Measurements from ENCODE around the gene RBKS.
"Not testable (repeated sequence)": the region's sequence is repeated elsewhere in the genome, so short reads cannot be mapped to it uniquely, and the experiment has no call there.

Gene RBKS

DNA sequence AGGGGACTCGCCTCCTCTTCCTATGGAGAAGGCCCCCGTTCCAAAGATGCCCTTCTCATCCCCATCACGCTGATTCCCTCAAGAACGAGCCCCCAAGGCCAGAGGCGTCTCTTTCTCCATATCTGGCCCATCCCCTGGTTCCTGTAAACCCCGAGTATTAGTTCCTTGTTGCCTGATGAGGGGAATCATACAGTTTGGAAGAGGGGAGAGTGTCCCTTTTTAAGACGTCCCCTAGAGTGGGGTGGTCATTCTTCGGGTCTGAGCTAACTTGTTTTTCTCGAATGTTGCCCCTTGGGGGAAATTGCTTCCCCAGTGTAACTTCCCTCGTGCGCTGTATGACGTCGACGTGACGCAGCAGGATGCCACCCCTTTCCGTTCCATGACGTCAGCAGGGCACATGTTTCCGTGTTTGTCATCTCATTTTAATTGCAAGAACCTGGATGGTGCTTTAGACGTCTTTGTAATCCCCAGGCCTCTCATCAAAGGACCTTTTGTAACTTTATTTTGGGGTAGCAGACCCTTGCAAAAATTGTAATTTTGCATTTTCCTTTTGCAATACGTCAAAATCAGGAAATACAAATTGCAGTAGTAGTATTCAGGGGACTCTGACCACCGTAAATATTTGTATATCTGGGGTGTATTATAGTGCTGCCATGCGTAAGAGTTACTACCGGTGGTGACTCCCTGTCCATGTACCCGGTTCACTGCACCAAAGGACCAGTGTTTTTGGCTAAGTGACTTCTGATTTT lies 911 bp upstream of the RBKS start:
- CTCF ChIA-PET: no interaction called here
- Mint-ChIP-seq H3K27ac (peak overlapping the region; percentile 99), H3K4me1 (peaks cover 58% of the 10 kb centered on the region), H3K36me3 (peaks cover 30% of the 10 kb centered on the region), H3K4me3 (peak overlapping the region; percentile 91), H3K27me3 (peaks cover 12% of the 10 kb centered on the region), H3K9me3 (no peaks in the 10 kb centered on the region)
- peak; percentile 92 for DNase-seq

DNA sequence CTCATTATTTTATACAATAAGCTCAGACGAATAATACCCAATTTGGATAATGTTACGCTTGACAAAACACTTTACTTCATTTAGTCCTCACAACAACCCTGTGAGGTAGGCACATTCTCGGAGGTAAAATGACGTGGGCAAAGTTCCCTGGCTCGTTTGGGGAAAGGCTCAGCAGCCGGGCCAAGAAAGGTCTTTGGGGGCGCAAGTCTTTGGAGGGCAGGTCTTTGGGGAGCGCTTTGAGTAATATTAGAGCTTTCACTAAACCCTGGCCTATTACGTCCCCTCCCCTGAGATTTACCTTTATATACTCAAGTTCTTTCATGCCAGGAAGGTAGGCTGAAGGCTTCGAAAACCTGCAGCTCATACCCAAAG lies 427 bp downstream of the RBKS start:
- H3K9me3 Mint-ChIP-seq: no peaks in the 10 kb centered on the region
- CTCF ChIA-PET: interaction anchor here (1.2 kb wide), 1 partner anchor 186 kb away, joined by 3 read pairs; no protein-coding TSS in a partner anchor
- H3K27me3 Mint-ChIP-seq: peaks cover 12% of the 10 kb centered on the region
- peak overlapping the region; percentile 99 for H3K27ac Mint-ChIP-seq
- peaks cover 19% of the 10 kb centered on the region for H3K36me3 Mint-ChIP-seq
- H3K4me1 Mint-ChIP-seq: peaks cover 56% of the 10 kb centered on the region
- H3K4me3 Mint-ChIP-seq: peak overlapping the region; percentile 91
- no peak for DNase-seq

DNA sequence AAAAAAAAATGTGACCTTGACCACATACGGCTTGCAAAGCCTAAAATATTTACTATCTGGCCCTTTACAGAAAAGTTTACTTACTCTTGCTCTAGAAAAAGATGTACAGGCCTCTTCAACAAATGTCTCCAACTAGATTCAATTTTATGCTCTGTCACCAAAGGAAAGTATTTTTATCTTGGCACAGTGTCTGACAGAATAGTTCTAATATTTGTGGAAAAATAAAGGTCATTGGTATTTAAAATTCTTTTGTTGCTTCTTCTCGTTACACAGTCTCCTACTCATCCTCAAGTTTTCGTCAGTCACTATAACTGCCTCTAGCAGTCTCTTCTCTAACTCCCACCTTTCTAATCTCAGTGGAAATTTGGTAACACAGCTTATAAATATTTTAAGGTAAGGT lies 1.4 kb downstream of the RBKS start:
- Mint-ChIP-seq H3K4me1 (peaks cover 48% of the 10 kb centered on the region), H3K4me3 (no peak overlapping the region), H3K27me3 (peaks cover 12% of the 10 kb centered on the region), H3K36me3 (peaks cover 10% of the 10 kb centered on the region), H3K27ac (no peak overlapping the region), H3K9me3 (no peaks in the 10 kb centered on the region)
- no peak for DNase-seq
- CTCF ChIA-PET: no interaction called here

DNA sequence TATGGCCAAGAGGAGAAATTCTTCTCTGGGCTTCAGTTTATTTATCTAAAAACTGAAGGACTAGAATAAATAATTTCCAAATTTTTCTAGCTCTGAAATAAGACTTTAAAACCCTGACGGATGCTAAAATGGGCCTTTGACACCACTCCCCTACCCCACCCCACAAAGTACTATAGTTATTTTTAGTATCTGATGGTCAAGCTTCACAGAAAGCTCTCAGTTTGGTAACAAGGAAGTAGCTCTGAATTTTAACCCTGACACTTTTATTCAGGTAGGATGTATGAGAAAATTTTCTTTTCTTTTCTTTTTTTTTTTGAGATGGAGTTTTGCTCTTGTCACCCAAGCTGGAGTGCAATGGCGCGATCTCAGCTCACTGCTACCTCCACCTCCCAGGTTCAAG lies 2.4 kb downstream of the RBKS start:
- Mint-ChIP-seq H3K9me3 (no peaks in the 10 kb centered on the region), H3K27me3 (peaks cover 12% of the 10 kb centered on the region), H3K4me1 (peaks cover 41% of the 10 kb centered on the region), H3K4me3 (no peak overlapping the region), H3K36me3 (peaks cover 10% of the 10 kb centered on the region), H3K27ac (no peak overlapping the region)
- no peak for DNase-seq
- CTCF ChIA-PET: no interaction called here

DNA sequence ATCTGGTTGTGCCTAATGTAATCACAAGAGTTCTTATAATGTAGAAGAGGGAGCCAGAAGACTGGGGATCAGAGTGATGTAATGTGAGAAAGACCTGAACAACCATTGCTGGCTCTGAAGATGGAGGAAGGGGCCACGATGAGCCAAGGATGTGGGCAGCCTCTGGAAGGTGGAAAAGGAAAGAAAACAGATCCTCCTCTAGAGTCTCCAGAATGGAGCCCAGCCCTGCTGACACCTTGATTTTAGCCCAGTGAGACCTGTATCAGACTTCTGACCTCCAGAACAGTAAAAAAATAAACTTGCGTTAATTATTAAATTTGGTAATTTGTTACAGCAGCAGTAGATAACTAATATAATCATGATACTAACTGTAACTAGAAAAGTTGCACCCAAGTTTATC lies 3.1 kb downstream of the RBKS start:
- no peak for DNase-seq
- H3K9me3 Mint-ChIP-seq: no peaks in the 10 kb centered on the region
- peaks cover 12% of the 10 kb centered on the region for H3K27me3 Mint-ChIP-seq
- H3K4me3 Mint-ChIP-seq: no peak overlapping the region
- CTCF ChIA-PET: interaction anchor here (0.9 kb wide), 1 partner anchor 94 kb away, joined by 4 read pairs; no protein-coding TSS in a partner anchor
- H3K27ac Mint-ChIP-seq: no peak overlapping the region
- peaks cover 33% of the 10 kb centered on the region for H3K4me1 Mint-ChIP-seq
- peaks cover 10% of the 10 kb centered on the region for H3K36me3 Mint-ChIP-seq

DNA sequence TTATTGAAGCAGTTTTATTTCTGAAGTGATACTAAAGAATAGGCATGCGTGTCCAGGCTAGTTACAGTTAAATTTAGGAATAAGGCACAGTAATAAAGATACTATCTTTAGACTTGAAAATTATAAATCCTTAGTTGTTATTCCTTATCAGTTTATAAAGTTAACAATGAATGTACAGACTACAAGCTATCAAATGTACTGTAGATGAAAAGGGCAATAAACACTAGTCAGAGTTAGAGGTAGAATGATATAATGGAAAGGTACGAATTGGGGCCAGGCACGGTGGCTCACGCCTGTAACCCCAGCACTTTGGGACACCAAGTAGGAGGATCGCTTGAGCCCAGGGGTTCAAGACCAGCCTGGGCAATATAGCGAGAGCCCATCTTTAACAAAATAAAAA lies 3.9 kb downstream of the RBKS start:
- DNase-seq: no peak
- Mint-ChIP-seq H3K4me1 (peaks cover 26% of the 10 kb centered on the region), H3K4me3 (no peak overlapping the region), H3K27me3 (peaks cover 12% of the 10 kb centered on the region), H3K9me3 (no peaks in the 10 kb centered on the region), H3K27ac (no peak overlapping the region), H3K36me3 (peaks cover 6% of the 10 kb centered on the region)
- CTCF ChIA-PET: interaction anchor here (0.9 kb wide), 1 partner anchor 93 kb away, joined by 4 read pairs; no protein-coding TSS in a partner anchor

DNA sequence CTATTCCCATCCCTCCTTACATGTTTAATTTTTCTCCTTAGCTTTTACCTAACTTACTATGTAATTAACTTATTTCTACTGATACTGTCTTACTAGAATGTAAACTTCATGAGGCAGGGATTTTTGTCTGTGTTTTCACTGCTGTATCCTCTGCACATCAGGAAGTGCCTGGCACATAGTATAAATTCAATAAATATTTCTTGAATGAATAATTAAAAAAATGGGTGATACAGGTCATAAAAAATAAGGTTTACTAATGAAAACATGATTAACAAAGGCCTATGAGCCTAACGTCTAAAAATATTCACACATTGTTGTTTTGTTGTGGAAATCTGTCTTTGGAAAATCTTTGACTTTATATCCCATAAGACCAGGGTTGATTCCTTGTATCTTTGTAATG lies 4.5 kb downstream of the RBKS start:
- DNase-seq: no peak
- Mint-ChIP-seq H3K4me1 (peaks cover 20% of the 10 kb centered on the region), H3K4me3 (no peak overlapping the region), H3K36me3 (no peaks in the 10 kb centered on the region), H3K9me3 (no peaks in the 10 kb centered on the region), H3K27me3 (peaks cover 6% of the 10 kb centered on the region), H3K27ac (no peak overlapping the region)
- CTCF ChIA-PET: no interaction called here

DNA sequence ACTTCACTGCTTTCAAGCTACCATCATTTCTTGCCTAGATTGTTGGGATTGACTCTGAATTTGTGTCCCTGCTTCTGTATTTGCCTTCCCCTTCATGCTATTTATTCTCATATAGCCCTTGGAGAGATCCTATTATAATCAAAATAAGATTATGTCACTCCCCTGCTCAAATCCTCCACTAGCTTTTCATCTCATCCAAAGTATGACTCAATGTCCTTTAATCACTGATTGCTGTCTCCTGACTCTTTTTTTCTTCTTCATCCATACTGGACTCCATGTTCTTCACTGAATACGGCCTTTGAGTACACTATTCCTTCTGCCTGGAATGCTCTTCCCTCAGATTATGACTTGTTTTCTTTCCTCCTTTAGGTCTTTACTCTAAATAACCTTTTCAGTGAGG lies 5.0 kb downstream of the RBKS start:
- no peak overlapping the region for H3K27ac Mint-ChIP-seq
- CTCF ChIA-PET: no interaction called here
- H3K4me1 Mint-ChIP-seq: peaks cover 18% of the 10 kb centered on the region
- H3K9me3 Mint-ChIP-seq: peaks cover 3% of the 10 kb centered on the region
- no peak for DNase-seq
- no peaks in the 10 kb centered on the region for H3K36me3 Mint-ChIP-seq
- peaks cover 2% of the 10 kb centered on the region for H3K27me3 Mint-ChIP-seq
- no peak overlapping the region for H3K4me3 Mint-ChIP-seq

DNA sequence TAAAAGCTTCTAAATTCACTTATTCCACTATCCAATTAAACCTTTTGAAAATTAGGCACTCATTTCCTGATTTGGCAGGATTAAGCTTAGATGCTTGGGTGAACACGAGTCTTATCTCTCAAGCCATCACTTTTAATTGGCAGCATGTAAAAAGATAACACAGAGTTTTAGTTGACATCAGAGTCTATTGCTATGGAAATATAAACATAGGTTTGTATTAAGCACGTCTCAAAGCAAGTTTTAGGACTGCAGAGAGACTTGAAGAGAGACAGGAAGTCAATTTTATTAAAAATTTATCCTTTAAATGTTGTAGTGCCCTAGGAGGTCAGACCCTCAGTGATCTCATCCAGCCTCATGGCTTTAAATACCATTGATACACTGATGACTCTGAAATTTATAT lies 5.6 kb downstream of the RBKS start:
- Mint-ChIP-seq H3K27me3 (no peaks in the 10 kb centered on the region), H3K4me1 (peaks cover 12% of the 10 kb centered on the region), H3K36me3 (no peaks in the 10 kb centered on the region), H3K27ac (no peak overlapping the region), H3K9me3 (peaks cover 3% of the 10 kb centered on the region), H3K4me3 (no peak overlapping the region)
- DNase-seq: no peak
- CTCF ChIA-PET: no interaction called here

DNA sequence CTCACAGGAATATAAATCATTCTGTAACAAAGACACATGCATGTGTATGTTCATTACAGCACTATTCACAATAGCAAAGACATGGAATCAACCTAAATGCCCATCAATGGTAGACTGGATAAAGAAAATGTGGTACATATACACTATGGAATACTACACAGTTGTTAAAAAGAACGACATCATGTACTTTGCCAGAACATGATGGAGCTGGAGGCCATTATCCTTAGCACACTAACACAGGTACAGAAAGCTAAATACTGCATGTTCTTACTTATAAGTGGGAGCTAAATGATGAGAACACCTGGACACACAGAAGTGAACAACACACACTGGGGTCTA lies 7.6 kb downstream of the RBKS start:
- CTCF ChIA-PET, H3K9me3 Mint-ChIP-seq, H3K27ac Mint-ChIP-seq, H3K36me3 Mint-ChIP-seq, H3K4me1 Mint-ChIP-seq, DNase-seq, H3K4me3 Mint-ChIP-seq, H3K27me3 Mint-ChIP-seq: not testable (repeated sequence)

DNA sequence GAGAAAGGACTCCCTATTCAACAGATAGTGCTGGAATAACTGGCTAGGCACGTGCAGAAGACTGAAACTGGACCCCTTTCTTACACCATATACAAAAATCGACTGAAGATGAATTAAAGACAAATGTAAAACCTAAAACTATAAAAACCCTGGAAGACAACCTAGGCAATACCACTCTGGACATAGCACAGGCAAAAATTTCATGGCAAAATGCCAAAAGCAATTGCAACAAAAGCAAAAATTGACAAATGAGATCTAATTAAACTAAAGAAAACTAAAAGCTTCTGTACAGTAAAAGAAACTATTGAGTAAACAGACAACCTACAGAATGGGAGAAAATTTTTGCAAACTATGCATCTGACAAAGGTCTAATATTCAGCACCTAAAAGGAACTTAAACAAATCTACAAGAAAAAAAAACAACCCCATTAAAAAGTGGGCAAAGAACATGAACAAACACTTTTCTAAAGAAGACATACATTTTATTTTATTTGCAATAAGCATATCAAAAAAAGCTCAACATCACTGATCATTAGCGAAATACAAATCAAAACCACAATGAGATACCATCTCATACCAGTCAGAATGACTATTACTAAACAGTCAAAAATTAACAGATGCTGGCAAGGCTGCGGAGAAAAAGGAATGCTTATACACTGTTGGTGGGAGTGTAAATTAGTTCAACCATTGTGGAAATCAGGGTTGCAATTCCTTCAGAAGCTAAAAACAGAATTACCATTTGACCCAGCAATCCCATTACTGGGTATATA lies 8.2 kb downstream of the RBKS start:
- H3K4me3 Mint-ChIP-seq, H3K36me3 Mint-ChIP-seq, H3K27ac Mint-ChIP-seq, H3K4me1 Mint-ChIP-seq, H3K27me3 Mint-ChIP-seq, H3K9me3 Mint-ChIP-seq, DNase-seq, CTCF ChIA-PET: not testable (repeated sequence)

DNA sequence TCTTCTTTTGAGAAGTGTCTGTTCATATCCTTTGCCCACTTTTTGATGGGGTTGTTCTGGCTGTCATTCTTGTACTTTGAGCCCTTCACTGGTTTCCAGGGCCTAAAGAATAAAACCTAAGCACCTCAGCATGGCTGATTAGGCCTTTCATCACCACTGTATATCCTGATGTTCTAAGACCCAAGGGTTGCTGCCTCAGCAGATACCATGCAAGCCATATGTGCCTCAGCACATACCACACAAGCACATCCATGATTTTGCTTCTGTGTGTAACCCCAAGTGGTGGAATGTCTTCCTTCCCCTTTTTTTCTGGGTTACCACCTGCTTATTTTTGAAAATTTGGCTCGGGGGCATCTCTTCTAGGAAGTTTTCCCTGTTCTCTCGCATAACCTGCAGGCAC lies 11.4 kb downstream of the RBKS start:
- no peak overlapping the region for H3K27ac Mint-ChIP-seq
- H3K4me1 Mint-ChIP-seq: no peaks in the 10 kb centered on the region
- no peak for DNase-seq
- H3K4me3 Mint-ChIP-seq: no peak overlapping the region
- H3K9me3 Mint-ChIP-seq: peaks cover 6% of the 10 kb centered on the region
- CTCF ChIA-PET: no interaction called here
- no peaks in the 10 kb centered on the region for H3K27me3 Mint-ChIP-seq
- peaks cover 3% of the 10 kb centered on the region for H3K36me3 Mint-ChIP-seq

DNA sequence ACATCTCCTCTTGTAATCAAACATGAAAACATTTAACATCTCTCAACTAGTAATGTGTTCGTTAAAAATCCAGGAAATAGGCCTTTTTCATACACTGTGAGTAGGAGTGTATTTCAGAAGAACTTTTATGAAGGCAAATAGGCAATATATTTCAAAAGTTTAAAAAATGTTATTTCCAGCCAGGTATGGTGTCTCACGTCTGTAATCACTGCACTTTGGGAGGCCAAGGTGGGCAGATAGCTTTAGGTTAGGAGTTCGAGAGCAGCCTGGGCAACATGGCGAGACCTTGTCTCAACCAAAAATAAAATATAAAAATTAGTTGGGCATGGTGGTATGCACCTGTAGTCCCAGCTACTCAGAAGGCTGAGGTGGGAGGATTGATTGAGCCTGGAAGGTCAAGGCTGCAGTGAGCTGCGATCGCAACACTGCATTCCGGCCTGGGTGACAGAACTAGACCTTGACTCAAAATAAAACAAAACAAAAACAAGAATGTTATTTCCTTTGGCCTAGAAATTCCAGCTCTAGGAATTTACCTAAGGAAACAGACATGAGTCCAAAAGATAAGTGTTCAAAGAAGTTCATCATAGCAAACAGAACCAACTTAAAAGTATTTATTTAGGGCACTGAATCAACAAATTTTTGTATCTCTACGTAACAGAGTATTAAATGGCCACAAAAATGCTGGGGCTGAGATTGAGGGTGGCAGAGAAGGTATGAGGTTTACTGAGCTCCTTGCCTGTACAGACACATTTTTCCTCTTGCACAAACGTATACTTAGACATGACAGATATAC lies 14.9 kb downstream of the RBKS start:
- Mint-ChIP-seq H3K9me3 (peaks cover 3% of the 10 kb centered on the region), H3K27me3 (no peaks in the 10 kb centered on the region), H3K27ac (no peak overlapping the region), H3K4me1 (no peaks in the 10 kb centered on the region), H3K36me3 (peaks cover 3% of the 10 kb centered on the region), H3K4me3 (no peak overlapping the region)
- no peak for DNase-seq
- CTCF ChIA-PET: no interaction called here

DNA sequence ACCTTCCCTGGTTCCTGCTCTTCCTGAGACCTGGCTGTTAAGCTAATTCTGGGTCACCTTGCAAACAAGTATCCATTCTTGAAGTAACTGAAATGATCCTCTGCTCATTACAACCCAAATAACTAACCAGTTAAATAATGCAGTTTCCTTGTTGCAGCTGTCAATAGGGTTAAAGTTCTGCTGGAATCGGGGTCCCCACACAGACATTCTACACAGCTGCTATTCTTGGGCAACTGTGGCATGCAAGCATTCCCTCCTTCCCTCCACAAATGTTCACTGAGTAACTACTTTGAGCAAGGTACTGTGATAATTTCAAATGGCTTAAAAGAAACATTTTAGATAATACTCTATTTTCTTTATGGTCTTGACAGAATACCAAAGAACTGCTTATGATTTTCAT lies 17.1 kb downstream of the RBKS start:
- no peak for DNase-seq
- H3K4me3 Mint-ChIP-seq: no peak overlapping the region
- no peak overlapping the region for H3K27ac Mint-ChIP-seq
- H3K27me3 Mint-ChIP-seq: no peaks in the 10 kb centered on the region
- CTCF ChIA-PET: no interaction called here
- H3K36me3 Mint-ChIP-seq: peaks cover 3% of the 10 kb centered on the region
- H3K9me3 Mint-ChIP-seq: peaks cover 3% of the 10 kb centered on the region
- no peaks in the 10 kb centered on the region for H3K4me1 Mint-ChIP-seq

DNA sequence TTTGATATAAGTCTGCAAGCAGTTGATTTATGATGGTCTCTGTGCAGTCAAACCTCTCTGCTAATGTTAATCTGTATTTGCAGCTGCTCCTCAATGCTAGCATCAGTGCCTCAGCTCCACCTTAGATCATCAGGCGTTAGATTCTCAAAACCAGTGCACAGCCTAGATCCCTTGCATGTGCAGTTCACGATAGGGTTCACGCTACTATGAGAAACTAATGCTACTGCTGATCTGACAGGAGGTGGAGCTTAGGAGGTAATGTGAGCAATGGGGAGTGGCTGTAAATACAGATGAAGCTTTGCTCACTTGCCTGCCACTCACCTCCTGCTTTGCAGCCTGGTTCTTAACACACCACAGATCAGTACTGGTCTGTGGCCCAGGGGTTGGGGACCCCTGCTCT lies 18.4 kb downstream of the RBKS start:
- no peak for DNase-seq
- Mint-ChIP-seq H3K4me1 (no peaks in the 10 kb centered on the region), H3K27me3 (no peaks in the 10 kb centered on the region), H3K27ac (no peak overlapping the region), H3K4me3 (no peak overlapping the region), H3K9me3 (peaks cover 3% of the 10 kb centered on the region), H3K36me3 (peaks cover 3% of the 10 kb centered on the region)
- CTCF ChIA-PET: no interaction called here

Data from activated naive CD4-positive, alpha-beta T cell treated with anti-CD3 and anti-CD28 coated beads, Interleukin-2, amount 10 ng/mL, durations not matched to agents 7 days and 5 days (primary cell).